Measurements from ENCODE around the gene ACAT1.
"Not testable (repeated sequence)": the region's sequence is repeated elsewhere in the genome, so short reads cannot be mapped to it uniquely, and the experiment has no call there.

Gene ACAT1

DNA sequence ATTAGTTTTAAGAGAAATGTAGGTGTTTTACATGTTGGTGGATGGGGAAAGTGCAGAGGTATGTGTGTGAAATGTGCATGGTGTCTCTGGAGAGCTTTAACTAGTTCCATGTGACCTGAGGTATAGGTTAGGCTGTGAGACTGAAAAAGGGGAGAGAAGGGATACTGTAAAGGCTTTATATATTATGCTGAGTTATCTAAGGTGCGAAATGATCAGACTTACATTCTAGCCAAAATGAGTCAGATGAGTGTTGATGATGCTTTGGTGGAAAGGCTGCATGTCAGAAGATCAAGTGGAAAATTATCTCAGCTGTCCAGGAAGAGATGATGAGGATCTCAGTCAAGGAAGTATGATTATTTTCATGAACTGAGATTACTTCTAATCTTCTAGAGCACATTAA lies 15.8 kb downstream of the ACAT1 start:
- Histone ChIP-seq H3K36me3 (ENCODE audit: control insufficient read depth in 5 of 5, insufficient read depth in 5 of 5, low read length in 5 of 5) (peaks cover 47 to 64% (median 50%) of the 10 kb centered on the region in 5 donors), H3K9me3 (ENCODE audit: control insufficient read depth in 5 of 5, low read length in 5 of 5) (no peaks in the 10 kb centered on the region), H3K27me3 (ENCODE audit: control insufficient read depth in 5 of 5, insufficient read depth in 4 of 5, low read length in 5 of 5) (no peaks in the 10 kb centered on the region), H3K4me3 (ENCODE audit: low read depth in 1 of 5, low read length in 5 of 5) (no peak overlapping the region), H3K4me1 (ENCODE audit: control insufficient read depth in 5 of 5, insufficient read depth in 5 of 5, low read length in 5 of 5) (peaks cover 0 to 3% (median 0%) of the 10 kb centered on the region in 5 donors), H3K27ac (ENCODE audit: low read depth, low read length) (no peak overlapping the region), H3K9ac (ENCODE audit: low read length in 5 of 5) (no peak overlapping the region)

DNA sequence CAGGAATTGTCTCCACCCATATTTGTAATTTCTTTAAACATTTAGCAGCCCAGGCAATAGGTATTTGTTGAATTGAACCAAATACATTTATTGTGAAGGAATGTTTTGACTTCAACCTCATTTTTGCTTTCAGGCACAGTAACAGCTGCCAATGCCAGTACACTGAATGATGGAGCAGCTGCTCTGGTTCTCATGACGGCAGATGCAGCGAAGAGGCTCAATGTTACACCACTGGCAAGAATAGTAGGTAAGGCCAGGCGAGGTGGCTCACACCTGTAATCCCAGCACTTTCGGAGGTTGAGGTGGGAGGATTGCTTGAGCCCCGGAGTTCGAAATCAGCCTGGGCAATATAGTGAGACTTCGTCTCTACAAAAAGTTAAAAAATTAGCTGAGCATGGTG lies 20.9 kb downstream of the ACAT1 start:
- Histone ChIP-seq H3K36me3 (ENCODE audit: control insufficient read depth in 5 of 5, insufficient read depth in 5 of 5, low read length in 5 of 5) (peaks cover 57 to 82% (median 76%) of the 10 kb centered on the region in 5 donors), H3K4me3 (ENCODE audit: low read depth in 1 of 5, low read length in 5 of 5) (no peak overlapping the region), H3K4me1 (ENCODE audit: control insufficient read depth in 5 of 5, insufficient read depth in 5 of 5, low read length in 5 of 5) (no peaks in the 10 kb centered on the region), H3K27ac (ENCODE audit: low read depth, low read length) (no peak overlapping the region), H3K9me3 (ENCODE audit: control insufficient read depth in 5 of 5, low read length in 5 of 5) (no peaks in the 10 kb centered on the region), H3K27me3 (ENCODE audit: control insufficient read depth in 5 of 5, insufficient read depth in 4 of 5, low read length in 5 of 5) (no peaks in the 10 kb centered on the region), H3K9ac (ENCODE audit: low read length in 5 of 5) (no peak overlapping the region)

DNA sequence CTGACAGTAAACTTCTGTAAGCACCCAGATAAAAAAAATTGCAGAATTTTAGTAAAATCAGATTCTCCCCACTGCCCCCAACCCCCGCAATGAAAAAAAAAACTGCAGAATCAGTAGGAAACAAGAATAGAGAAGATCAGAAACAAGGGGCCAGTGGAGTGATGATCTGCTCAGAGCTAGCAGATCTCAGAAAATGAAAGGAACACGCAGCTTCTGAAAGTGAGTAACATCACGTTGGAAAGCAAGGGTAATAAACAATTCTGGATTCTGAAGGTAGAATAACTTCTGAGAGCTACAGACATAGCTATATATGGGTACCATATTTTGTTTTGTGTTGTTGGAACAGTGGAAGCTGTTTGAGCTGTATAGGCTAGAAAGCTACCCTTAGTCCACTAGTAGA lies 23.2 kb downstream of the ACAT1 start:
- Histone ChIP-seq H3K27me3 (ENCODE audit: control insufficient read depth in 5 of 5, insufficient read depth in 4 of 5, low read length in 5 of 5) (no peaks in the 10 kb centered on the region), H3K9ac (ENCODE audit: low read length in 5 of 5) (no peak overlapping the region), H3K4me3 (ENCODE audit: low read depth in 1 of 5, low read length in 5 of 5) (no peak overlapping the region), H3K9me3 (ENCODE audit: control insufficient read depth in 5 of 5, low read length in 5 of 5) (no peaks in the 10 kb centered on the region), H3K4me1 (ENCODE audit: control insufficient read depth in 5 of 5, insufficient read depth in 5 of 5, low read length in 5 of 5) (no peaks in the 10 kb centered on the region), H3K27ac (ENCODE audit: low read depth, low read length) (no peak overlapping the region), H3K36me3 (ENCODE audit: control insufficient read depth in 5 of 5, insufficient read depth in 5 of 5, low read length in 5 of 5) (peaks cover 65 to 95% (median 90%) of the 10 kb centered on the region in 5 donors)

DNA sequence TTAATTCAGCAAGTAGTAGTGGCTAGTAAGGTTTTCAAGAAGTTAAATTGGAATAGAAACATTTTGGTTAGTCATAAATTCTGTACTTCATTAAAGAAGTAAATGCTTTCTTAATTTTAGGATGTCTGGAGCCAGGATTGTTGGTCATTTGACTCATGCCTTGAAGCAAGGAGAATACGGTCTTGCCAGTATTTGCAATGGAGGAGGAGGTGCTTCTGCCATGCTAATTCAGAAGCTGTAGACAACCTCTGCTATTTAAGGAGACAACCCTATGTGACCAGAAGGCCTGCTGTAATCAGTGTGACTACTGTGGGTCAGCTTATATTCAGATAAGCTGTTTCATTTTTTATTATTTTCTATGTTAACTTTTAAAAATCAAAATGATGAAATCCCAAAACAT lies 25.8 kb downstream of the ACAT1 start:
- Histone ChIP-seq H3K9ac (ENCODE audit: low read length in 5 of 5) (no peak overlapping the region), H3K27me3 (ENCODE audit: control insufficient read depth in 5 of 5, insufficient read depth in 4 of 5, low read length in 5 of 5) (no peaks in the 10 kb centered on the region), H3K4me3 (ENCODE audit: low read depth in 1 of 5, low read length in 5 of 5) (no peak overlapping the region), H3K4me1 (ENCODE audit: control insufficient read depth in 5 of 5, insufficient read depth in 5 of 5, low read length in 5 of 5) (peaks cover 0 to 7% (median 4%) of the 10 kb centered on the region in 5 donors), H3K27ac (ENCODE audit: low read depth, low read length) (no peak overlapping the region), H3K9me3 (ENCODE audit: control insufficient read depth in 5 of 5, low read length in 5 of 5) (no peaks in the 10 kb centered on the region), H3K36me3 (ENCODE audit: control insufficient read depth in 5 of 5, insufficient read depth in 5 of 5, low read length in 5 of 5) (peaks cover 57 to 92% (median 82%) of the 10 kb centered on the region in 5 donors)

DNA sequence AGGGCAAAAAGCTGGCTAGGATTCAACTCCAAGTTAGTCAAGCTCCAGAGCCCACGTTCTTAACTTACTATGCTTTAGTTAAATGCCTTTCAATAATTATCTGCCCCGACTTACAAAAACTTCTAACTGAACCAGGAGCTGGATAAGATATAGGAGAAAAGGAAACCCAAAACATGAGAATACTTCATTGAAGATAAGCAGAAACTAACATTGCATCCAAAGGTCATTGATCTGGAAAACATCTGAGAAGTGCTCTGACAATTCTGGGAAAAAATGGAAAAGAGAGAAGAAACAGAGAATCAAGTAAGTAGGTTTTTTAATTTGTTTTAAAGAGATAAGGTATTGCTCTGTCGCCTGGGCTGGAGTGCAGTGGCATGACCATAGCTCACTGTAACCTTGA lies 27.2 kb downstream of the ACAT1 start:
- Histone ChIP-seq H3K4me3 (ENCODE audit: low read depth in 1 of 5, low read length in 5 of 5) (no peak overlapping the region), H3K9me3 (ENCODE audit: control insufficient read depth in 5 of 5, low read length in 5 of 5) (no peaks in the 10 kb centered on the region), H3K4me1 (ENCODE audit: control insufficient read depth in 5 of 5, insufficient read depth in 5 of 5, low read length in 5 of 5) (peaks cover 0 to 7% (median 4%) of the 10 kb centered on the region in 5 donors), H3K27ac (ENCODE audit: low read depth, low read length) (no peak overlapping the region), H3K27me3 (ENCODE audit: control insufficient read depth in 5 of 5, insufficient read depth in 4 of 5, low read length in 5 of 5) (no peaks in the 10 kb centered on the region), H3K36me3 (ENCODE audit: control insufficient read depth in 5 of 5, insufficient read depth in 5 of 5, low read length in 5 of 5) (peaks cover 51 to 81% (median 68%) of the 10 kb centered on the region in 5 donors), H3K9ac (ENCODE audit: low read length in 5 of 5) (no peak overlapping the region)

DNA sequence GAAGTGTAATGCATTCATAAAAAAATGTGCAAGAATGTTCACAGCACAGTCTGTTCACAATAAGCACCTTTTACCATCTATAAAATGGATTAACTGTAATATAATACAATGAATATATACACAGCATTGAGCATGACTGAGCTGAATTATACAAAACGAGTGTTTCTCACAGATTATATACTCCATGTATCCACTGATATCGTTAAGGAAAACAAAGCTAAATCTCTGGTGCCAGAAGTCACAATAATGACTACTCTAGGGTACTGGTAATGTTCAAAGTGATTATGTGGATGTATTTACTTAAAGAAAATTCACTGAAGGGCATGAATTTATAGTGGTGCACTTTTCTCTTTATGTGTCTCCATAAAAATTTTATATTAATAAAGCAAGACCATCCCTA lies 33.2 kb downstream of the ACAT1 start:
- Histone ChIP-seq H3K4me1 (ENCODE audit: control insufficient read depth in 5 of 5, insufficient read depth in 5 of 5, low read length in 5 of 5) (peaks cover 0 to 7% (median 4%) of the 10 kb centered on the region in 5 donors), H3K9me3 (ENCODE audit: control insufficient read depth in 5 of 5, low read length in 5 of 5) (no peaks in the 10 kb centered on the region), H3K9ac (ENCODE audit: low read length in 5 of 5) (no peak overlapping the region), H3K27me3 (ENCODE audit: control insufficient read depth in 5 of 5, insufficient read depth in 4 of 5, low read length in 5 of 5) (no peaks in the 10 kb centered on the region), H3K36me3 (ENCODE audit: control insufficient read depth in 5 of 5, insufficient read depth in 5 of 5, low read length in 5 of 5) (peaks cover 27 to 67% (median 53%) of the 10 kb centered on the region in 5 donors), H3K27ac (ENCODE audit: low read depth, low read length) (no peak overlapping the region), H3K4me3 (ENCODE audit: low read depth in 1 of 5, low read length in 5 of 5) (no peak overlapping the region)

DNA sequence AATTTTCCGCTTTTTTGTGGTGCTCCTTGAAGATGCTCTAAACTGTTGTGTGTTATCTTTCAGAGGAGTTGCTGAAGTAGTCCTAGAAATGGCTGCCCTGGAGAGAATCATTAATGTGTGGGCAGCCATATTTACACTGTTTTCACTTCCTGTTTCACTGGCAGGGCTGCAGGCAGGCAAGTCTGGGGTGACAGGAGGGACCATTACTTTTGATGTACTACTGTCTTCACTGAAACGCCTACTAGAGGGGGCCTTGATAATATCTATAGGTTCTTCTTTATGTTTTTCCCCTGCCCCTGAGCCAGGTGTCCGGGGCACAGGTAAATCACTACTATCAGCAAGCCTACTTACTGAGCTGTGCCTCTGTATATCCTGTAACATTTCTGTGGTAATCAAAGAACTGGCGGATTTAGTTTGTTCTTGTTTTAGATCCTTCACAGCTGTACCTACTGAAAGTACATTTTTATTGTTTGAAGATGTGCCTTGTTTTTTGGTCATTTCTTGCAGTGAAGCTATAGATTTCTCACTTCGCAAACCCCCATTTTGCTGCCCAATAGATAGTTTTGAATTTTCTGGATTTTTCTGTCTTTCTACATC lies 39.7 kb downstream of the ACAT1 start:
- no peaks in the 10 kb centered on the region for H3K4me1 ChIP-seq (ENCODE audit: control insufficient read depth in 5 of 5, insufficient read depth in 5 of 5, low read length in 5 of 5)
- no peak overlapping the region for H3K9ac ChIP-seq (ENCODE audit: low read length in 5 of 5)
- no peak overlapping the region for H3K27ac ChIP-seq (ENCODE audit: low read depth, low read length)
- H3K4me3 ChIP-seq (ENCODE audit: low read depth in 1 of 5, low read length in 5 of 5): no peak overlapping the region
- H3K9me3 ChIP-seq (ENCODE audit: control insufficient read depth in 5 of 5, low read length in 5 of 5): no peaks in the 10 kb centered on the region
- peaks cover 30 to 72% (median 41%) of the 10 kb centered on the region in 5 donors for H3K36me3 ChIP-seq (ENCODE audit: control insufficient read depth in 5 of 5, insufficient read depth in 5 of 5, low read length in 5 of 5)
- no peaks in the 10 kb centered on the region for H3K27me3 ChIP-seq (ENCODE audit: control insufficient read depth in 5 of 5, insufficient read depth in 4 of 5, low read length in 5 of 5)

DNA sequence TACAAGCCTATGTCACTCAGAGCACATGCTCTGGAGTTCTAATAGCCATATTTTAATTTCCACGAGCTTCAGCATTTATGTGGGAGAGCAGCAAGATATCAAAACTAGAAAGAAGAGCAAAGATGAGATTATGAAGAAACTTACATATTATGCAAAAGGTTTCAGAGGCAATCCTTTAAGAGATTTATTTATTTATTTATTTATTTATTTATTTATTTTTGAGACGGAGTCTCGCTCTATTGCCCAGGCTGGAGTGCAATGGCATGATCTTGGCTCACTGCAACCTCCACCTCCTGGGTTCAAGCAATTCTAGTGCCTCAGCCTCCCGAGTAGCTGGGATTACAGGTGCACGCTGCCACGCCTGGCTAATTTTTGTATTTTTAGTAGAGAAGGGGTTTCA lies 41.5 kb downstream of the ACAT1 start:
- not testable (repeated sequence) for H3K4me1 ChIP-seq (ENCODE audit: control insufficient read depth in 5 of 5, insufficient read depth in 5 of 5, low read length in 5 of 5); H3K4me3 ChIP-seq (ENCODE audit: low read depth in 1 of 5, low read length in 5 of 5); H3K9me3 ChIP-seq (ENCODE audit: control insufficient read depth in 5 of 5, low read length in 5 of 5); H3K9ac ChIP-seq (ENCODE audit: low read length in 5 of 5); H3K27ac ChIP-seq (ENCODE audit: low read depth, low read length); H3K27me3 ChIP-seq (ENCODE audit: control insufficient read depth in 5 of 5, insufficient read depth in 4 of 5, low read length in 5 of 5)
- H3K36me3 ChIP-seq (ENCODE audit: control insufficient read depth in 5 of 5, insufficient read depth in 5 of 5, low read length in 5 of 5): peaks cover 26 to 64% (median 39%) of the 10 kb centered on the region in 5 donors

DNA sequence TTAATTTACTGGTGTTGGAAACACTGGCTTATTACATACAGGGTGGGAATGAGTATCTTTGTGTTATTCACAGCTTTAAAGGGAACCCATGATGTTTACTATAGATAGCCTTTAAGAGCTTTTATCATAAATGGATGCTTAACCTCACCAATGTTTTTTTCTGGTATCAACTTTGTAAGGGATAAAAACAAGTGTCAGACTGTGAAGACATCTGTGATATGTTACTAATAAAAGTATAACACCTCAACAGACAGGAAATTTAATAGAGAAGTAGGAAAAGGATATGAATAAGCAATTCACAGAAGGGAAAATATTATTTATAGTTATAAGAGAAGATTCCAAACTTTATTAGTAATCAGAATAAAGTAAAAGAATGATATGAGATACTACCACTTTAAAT lies 46.3 kb downstream of the ACAT1 start:
- H3K36me3 ChIP-seq (ENCODE audit: control insufficient read depth in 5 of 5, insufficient read depth in 5 of 5, low read length in 5 of 5): peaks cover 18 to 41% (median 25%) of the 10 kb centered on the region in 5 donors
- no peak overlapping the region for H3K9ac ChIP-seq (ENCODE audit: low read length in 5 of 5)
- H3K9me3 ChIP-seq (ENCODE audit: control insufficient read depth in 5 of 5, low read length in 5 of 5): no peaks in the 10 kb centered on the region

DNA sequence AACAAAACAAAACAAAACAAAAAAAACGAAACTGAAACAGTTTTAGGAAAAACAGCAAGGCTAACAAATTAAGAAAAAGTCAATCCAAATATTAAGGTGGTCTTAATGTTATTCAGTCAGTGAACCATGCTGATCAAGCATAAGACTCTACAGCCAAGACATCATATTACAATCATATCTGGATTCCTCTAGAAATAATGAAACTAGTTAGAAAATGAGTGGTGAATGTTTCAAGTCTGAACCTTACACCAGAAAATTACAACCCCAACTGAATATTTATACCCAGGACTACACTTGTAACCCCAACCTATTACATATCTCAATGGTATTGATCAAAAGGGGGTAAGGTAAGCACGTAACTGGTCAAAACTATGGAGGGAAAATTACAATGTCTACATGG lies 48.8 kb downstream of the ACAT1 start:
- Histone ChIP-seq H3K4me3 (ENCODE audit: low read depth in 1 of 5, low read length in 5 of 5) (peak overlapping the region in 3 of 5 donors; percentile 27 to 40 (median 29)), H3K27me3 (ENCODE audit: control insufficient read depth in 5 of 5, insufficient read depth in 4 of 5, low read length in 5 of 5) (no peaks in the 10 kb centered on the region), H3K4me1 (ENCODE audit: control insufficient read depth in 5 of 5, insufficient read depth in 5 of 5, low read length in 5 of 5) (peaks cover 0 to 12% (median 0%) of the 10 kb centered on the region in 5 donors), H3K27ac (ENCODE audit: low read depth, low read length) (peak overlapping the region; percentile 4), H3K36me3 (ENCODE audit: control insufficient read depth in 5 of 5, insufficient read depth in 5 of 5, low read length in 5 of 5) (peaks cover 19 to 48% (median 31%) of the 10 kb centered on the region in 5 donors), H3K9me3 (ENCODE audit: control insufficient read depth in 5 of 5, low read length in 5 of 5) (no peaks in the 10 kb centered on the region), H3K9ac (ENCODE audit: low read length in 5 of 5) (peak overlapping the region in 2 of 5 donors; percentile 1 to 45)

More for the DNA sequence above, 46.3 kb downstream of the ACAT1 start:
- no peaks in the 10 kb centered on the region for H3K27me3 ChIP-seq (ENCODE audit: control insufficient read depth in 5 of 5, insufficient read depth in 4 of 5, low read length in 5 of 5)
- H3K4me1 ChIP-seq (ENCODE audit: control insufficient read depth in 5 of 5, insufficient read depth in 5 of 5, low read length in 5 of 5): peaks cover 0 to 12% (median 0%) of the 10 kb centered on the region in 5 donors
- H3K4me3 ChIP-seq (ENCODE audit: low read depth in 1 of 5, low read length in 5 of 5): no peak overlapping the region
- no peak overlapping the region for H3K27ac ChIP-seq (ENCODE audit: low read depth, low read length)

Data from subcutaneous abdominal adipose tissue (tissue), 5 donors.